SU-DHL-6 (cell line): ENCODE results near the gene ARID5B.

Source experiments
- EZH2phosphoT487 ChIP-seq: fragments of 200-600 bp; sonication (generic), shearing (Covaris generic); conservative IDR thresholded peaks from 2 replicates; pipeline ENCODE4 v1.6.1; 2018; ENCODE audit warnings: mild to moderate bottlenecking, antibody characterized with exemption, low read length, moderate library complexity, mixed read lengths
- TF ChIP-seq, protein P1 (sequence below): fragments of 200-600 bp; sonication (generic); IDR thresholded peaks from one replicate; pipeline ENCODE4 v1.5.1; 2017; ENCODE audit warnings: antibody characterized with exemption, mild to moderate bottlenecking, low read length, moderate library complexity; ENCODE audit not compliant: insufficient read depth, poor library complexity, severe bottlenecking

DNA sequence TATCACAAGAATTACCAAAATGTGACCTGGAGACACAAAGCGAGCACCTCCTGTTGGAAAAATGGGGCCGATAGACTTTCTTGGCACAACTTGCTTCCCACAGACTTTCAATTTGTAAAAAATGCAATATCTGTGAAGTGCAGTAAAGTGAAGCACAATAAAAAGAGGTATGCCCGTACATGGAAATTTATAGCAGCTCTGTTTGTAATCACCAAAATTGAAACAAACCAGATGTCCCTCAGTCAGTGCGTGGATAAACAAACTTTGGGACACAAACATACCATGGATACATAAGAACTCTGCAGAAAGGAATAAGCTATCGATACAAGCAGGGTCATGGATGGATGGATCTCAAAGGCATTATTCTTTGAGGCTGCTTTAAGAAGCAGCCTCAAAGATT, 33.6 kb downstream of the ARID5B start:
- TF ChIP-seq EZH2phosphoT487 = no peak
- TF ChIP-seq, protein P1, sequence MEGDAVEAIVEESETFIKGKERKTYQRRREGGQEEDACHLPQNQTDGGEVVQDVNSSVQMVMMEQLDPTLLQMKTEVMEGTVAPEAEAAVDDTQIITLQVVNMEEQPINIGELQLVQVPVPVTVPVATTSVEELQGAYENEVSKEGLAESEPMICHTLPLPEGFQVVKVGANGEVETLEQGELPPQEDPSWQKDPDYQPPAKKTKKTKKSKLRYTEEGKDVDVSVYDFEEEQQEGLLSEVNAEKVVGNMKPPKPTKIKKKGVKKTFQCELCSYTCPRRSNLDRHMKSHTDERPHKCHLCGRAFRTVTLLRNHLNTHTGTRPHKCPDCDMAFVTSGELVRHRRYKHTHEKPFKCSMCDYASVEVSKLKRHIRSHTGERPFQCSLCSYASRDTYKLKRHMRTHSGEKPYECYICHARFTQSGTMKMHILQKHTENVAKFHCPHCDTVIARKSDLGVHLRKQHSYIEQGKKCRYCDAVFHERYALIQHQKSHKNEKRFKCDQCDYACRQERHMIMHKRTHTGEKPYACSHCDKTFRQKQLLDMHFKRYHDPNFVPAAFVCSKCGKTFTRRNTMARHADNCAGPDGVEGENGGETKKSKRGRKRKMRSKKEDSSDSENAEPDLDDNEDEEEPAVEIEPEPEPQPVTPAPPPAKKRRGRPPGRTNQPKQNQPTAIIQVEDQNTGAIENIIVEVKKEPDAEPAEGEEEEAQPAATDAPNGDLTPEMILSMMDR = no peak
